GM19035 (cell line): Measurements from ENCODE around the gene EPN2.

ENCODE experiments used
- ATAC-seq: cut with Tn5 transposase; IDR thresholded peaks from one replicate; pipeline ENCODE4 v1.9.1; 2021; ENCODE audit not compliant: unreplicated experiment

EPN2 gene

GRCh38 chr17:19309701-19310100 lies 72.5 kb downstream of the EPN2 start:
- no peak for ATAC-seq

GRCh38 chr17:19310151-19310550 lies 73.0 kb downstream of the EPN2 start:
- no peak for ATAC-seq

GRCh38 chr17:19311016-19311415 lies 73.8 kb downstream of the EPN2 start:
- ATAC-seq = no peak

- no peak for ATAC-seq
These were observed 74.5 kb downstream of the EPN2 start for GRCh38 chr17:19311421-19312215.

- no peak for ATAC-seq
These were observed 75.2 kb downstream of the EPN2 start for GRCh38 chr17:19312406-19312805.

GRCh38 chr17:19313066-19313745 lies 76.0 kb downstream of the EPN2 start:
- no peak for ATAC-seq

- no peak for ATAC-seq
These were observed 76.8 kb downstream of the EPN2 start for GRCh38 chr17:19313746-19314651.

- no peak for ATAC-seq
These were observed 77.9 kb downstream of the EPN2 start for GRCh38 chr17:19315104-19315503.

GRCh38 chr17:19316761-19317358 lies 79.7 kb downstream of the EPN2 start:
- ATAC-seq = no peak

- ATAC-seq = no peak
These were observed 80.4 kb downstream of the EPN2 start for GRCh38 chr17:19317359-19318095.

- no peak for ATAC-seq
These were observed 81.4 kb downstream of the EPN2 start for GRCh38 chr17:19318611-19319010.

GRCh38 chr17:19319771-19320505 lies 82.8 kb downstream of the EPN2 start:
- ATAC-seq = no peak

GRCh38 chr17:19320876-19321275 lies 83.7 kb downstream of the EPN2 start:
- no peak for ATAC-seq

GRCh38 chr17:19321481-19322128 lies 84.4 kb downstream of the EPN2 start:
- ATAC-seq = no peak

- ATAC-seq = no peak
These were observed 85.0 kb downstream of the EPN2 start for GRCh38 chr17:19322129-19322505.

- ATAC-seq = no peak
These were observed 85.7 kb downstream of the EPN2 start for GRCh38 chr17:19322861-19323260.

- ATAC-seq = no peak
These were observed 88.4 kb downstream of the EPN2 start for GRCh38 chr17:19325542-19325941.

GRCh38 chr17:19327031-19327783 lies 90.0 kb downstream of the EPN2 start:
- ATAC-seq = no peak
